ENCODE results near the gene GCLM. TPM values are rescaled to one million over a fixed set of nuclear protein-coding genes. Genes with fewer than 3 reads are reported as not detected.
"Not testable (repeated sequence)": the region's sequence is repeated elsewhere in the genome, so short reads cannot be mapped to it uniquely, and the experiment has no call there.

GCLM gene
- total and polyA plus RNA-seq, 2 experiments from 2014 or later: 1.5 to 11.1 TPM

DNA sequence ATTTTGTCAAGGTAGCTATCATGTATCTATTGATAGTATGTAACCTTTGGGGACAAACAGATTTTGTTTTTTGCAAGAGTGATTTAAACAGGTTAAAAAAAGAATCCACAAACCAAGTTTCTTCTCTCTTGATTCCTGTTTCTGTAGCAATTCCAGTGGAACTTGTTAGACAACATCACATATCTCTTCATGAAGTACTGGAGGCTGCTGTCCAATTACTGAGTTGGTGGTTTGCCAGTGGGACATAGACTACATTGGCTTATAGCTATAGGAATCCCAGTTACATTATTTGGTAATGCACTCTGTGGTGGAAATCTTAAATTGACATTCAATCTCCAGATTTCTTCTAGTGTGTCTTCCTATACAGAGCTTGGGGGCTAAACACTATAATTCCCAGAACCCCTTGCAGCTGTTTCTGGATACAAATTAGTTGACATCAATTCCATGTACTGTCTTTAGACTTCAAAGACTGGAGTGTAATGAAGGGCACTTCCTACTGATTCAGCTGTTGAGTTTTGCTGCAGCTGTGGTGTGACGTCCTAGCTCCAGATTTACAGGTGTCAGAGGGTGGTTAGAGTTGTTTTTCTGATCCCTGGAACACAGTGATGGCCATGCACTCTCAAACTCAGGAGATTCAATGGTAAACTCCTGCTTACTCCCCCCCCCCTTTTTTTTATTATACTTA is 29.4 kb upstream of the GCLM start:
- H3K36me3 ChIP-seq: no peaks in the 10 kb centered on the region
- H3K27ac ChIP-seq: no peak overlapping the region
- H3K27me3 ChIP-seq: no peaks in the 10 kb centered on the region
- no peak overlapping the region for H3K4me3 ChIP-seq
- no peaks in the 10 kb centered on the region for H3K9me3 ChIP-seq (ENCODE audit: low read depth)
- peak in 1 of 2 donors; percentile 26 for DNase-seq (ENCODE audit: low read depth in 1 of 2, low spot score in 1 of 2)
- TF ChIP-seq, protein P1, sequence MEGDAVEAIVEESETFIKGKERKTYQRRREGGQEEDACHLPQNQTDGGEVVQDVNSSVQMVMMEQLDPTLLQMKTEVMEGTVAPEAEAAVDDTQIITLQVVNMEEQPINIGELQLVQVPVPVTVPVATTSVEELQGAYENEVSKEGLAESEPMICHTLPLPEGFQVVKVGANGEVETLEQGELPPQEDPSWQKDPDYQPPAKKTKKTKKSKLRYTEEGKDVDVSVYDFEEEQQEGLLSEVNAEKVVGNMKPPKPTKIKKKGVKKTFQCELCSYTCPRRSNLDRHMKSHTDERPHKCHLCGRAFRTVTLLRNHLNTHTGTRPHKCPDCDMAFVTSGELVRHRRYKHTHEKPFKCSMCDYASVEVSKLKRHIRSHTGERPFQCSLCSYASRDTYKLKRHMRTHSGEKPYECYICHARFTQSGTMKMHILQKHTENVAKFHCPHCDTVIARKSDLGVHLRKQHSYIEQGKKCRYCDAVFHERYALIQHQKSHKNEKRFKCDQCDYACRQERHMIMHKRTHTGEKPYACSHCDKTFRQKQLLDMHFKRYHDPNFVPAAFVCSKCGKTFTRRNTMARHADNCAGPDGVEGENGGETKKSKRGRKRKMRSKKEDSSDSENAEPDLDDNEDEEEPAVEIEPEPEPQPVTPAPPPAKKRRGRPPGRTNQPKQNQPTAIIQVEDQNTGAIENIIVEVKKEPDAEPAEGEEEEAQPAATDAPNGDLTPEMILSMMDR (IDR thresholded peaks at IDR 0.05; ENCODE audit: low read depth, low read length): no peak
- no peaks in the 10 kb centered on the region for H3K4me1 ChIP-seq (ENCODE audit: low read depth)

DNA sequence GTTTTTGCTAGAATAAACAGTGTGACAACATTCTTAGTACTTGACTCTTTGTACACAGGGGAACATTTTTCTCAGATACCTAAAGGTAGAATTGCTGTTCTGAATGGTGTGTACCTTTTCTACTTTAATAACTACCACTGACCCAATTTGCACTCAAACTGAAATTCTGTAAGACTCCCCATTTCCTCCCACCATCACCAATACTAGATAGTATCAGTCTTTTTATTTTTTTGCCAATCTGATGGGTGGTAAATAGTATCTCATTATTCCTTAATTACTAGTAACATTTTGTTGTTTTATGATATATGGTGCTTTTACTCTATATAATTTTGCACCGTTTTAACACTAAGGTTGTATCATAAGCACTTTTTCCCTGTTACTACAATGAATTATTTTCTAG is 28.8 kb upstream of the GCLM start:
- TF ChIP-seq, protein P1 (IDR thresholded peaks at IDR 0.05; ENCODE audit: low read depth, low read length): no peak
- H3K4me3 ChIP-seq: no peak overlapping the region
- no peaks in the 10 kb centered on the region for H3K27me3 ChIP-seq
- no peak overlapping the region for H3K27ac ChIP-seq
- no peaks in the 10 kb centered on the region for H3K4me1 ChIP-seq (ENCODE audit: low read depth)
- no peak for DNase-seq (ENCODE audit: low read depth in 1 of 2, low spot score in 1 of 2)
- no peaks in the 10 kb centered on the region for H3K36me3 ChIP-seq
- H3K9me3 ChIP-seq (ENCODE audit: low read depth): no peaks in the 10 kb centered on the region

DNA sequence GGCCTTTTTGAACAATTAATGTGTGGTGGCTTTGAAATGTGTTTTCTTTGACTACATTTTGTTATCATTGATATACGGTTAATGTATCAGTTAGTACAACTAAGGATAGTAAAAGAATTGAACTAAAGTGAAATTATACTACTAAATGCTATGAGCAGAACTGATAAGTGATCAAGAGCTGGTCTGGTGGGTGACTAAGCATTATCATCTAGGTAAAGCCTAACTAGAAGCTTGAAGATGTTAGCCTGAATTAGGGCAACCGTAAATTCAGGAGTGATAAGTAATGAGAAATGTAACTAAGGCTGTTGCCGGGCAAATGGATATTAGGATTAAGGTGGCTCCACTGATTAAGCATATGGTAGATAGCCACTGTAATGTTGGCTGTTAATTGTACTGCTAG is 16.0 kb upstream of the GCLM start:
- TF ChIP-seq, protein P1 (IDR thresholded peaks at IDR 0.05; ENCODE audit: low read depth, low read length): no peak
- H3K4me1 ChIP-seq (ENCODE audit: low read depth): no peaks in the 10 kb centered on the region
- no peak overlapping the region for H3K27ac ChIP-seq
- no peaks in the 10 kb centered on the region for H3K27me3 ChIP-seq
- H3K36me3 ChIP-seq: no peaks in the 10 kb centered on the region
- H3K9me3 ChIP-seq (ENCODE audit: low read depth): no peaks in the 10 kb centered on the region
- DNase-seq (ENCODE audit: low read depth in 1 of 2, low spot score in 1 of 2): no peak
- H3K4me3 ChIP-seq: no peak overlapping the region

DNA sequence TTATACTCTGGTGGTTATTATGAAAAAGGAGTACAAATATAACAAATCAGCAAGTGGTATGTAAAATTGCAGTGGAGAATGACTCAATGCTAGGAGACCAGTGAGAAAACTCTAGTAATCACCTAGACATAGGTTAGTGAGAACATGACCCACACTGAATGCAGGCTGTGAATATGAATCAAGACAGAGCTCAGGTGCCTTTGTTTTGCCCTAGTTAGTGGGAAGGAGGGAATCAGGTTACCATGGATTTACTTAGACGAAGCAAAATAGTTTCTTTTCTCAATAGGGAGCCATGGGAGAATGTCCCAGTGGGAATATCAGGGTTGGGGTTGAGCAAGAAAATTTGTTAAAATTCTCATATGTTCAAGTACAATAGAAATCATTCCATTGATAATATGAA is 10.6 kb upstream of the GCLM start:
- no peak for DNase-seq (ENCODE audit: low read depth in 1 of 2, low spot score in 1 of 2)
- TF ChIP-seq, protein P1 (IDR thresholded peaks at IDR 0.05; ENCODE audit: low read depth, low read length): no peak
- H3K4me3 ChIP-seq: no peak overlapping the region
- H3K4me1 ChIP-seq (ENCODE audit: low read depth): no peaks in the 10 kb centered on the region
- H3K36me3 ChIP-seq: no peaks in the 10 kb centered on the region
- no peak overlapping the region for H3K27ac ChIP-seq
- no peaks in the 10 kb centered on the region for H3K27me3 ChIP-seq
- H3K9me3 ChIP-seq (ENCODE audit: low read depth): no peaks in the 10 kb centered on the region

DNA sequence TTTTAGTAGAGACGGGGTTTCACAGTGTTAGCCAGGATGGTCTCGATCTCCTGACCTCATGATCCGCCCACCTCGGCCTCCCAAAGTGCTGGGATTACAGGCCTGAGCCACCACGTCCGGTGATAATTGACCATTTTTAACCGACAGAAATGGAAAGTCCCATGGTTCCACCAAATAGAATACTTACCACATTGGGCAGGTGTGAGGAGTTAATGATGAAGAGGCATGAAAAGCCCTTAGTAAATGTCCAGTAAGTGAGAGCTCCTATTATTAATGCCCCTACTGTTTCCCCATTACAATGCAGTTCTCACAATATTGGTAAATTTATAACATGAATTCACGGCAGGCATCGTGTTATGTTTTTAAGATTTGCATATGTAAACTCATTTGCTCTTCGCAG is 8.1 kb upstream of the GCLM start:
- H3K27ac ChIP-seq: no peak overlapping the region
- no peak overlapping the region for H3K4me3 ChIP-seq
- no peaks in the 10 kb centered on the region for H3K36me3 ChIP-seq
- TF ChIP-seq, protein P1 (IDR thresholded peaks at IDR 0.05; ENCODE audit: low read depth, low read length): no peak
- DNase-seq (ENCODE audit: low read depth in 1 of 2, low spot score in 1 of 2): no peak
- H3K9me3 ChIP-seq (ENCODE audit: low read depth): no peaks in the 10 kb centered on the region
- H3K4me1 ChIP-seq (ENCODE audit: low read depth): no peaks in the 10 kb centered on the region
- no peaks in the 10 kb centered on the region for H3K27me3 ChIP-seq

DNA sequence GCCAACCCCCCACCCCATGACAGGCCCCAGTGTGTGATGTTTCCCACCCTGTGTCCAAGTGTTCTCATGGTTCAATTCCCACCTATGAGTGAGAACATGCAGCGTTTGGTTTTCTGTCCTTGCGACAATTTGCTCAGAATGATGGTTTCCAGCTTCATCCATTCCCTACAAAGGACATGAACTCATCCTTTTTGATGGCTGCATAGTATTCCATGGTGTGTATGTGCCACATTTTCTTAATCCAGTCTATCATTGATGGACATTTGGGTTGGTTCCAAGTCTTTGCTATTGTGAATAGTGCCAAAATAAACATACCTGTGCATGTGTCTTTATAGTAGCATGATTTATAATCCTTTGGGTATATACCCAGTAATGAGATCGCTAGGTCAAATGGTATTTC is 1.6 kb upstream of the GCLM start:
- H3K36me3 ChIP-seq; H3K9me3 ChIP-seq (ENCODE audit: low read depth); DNase-seq (ENCODE audit: low read depth in 1 of 2, low spot score in 1 of 2); H3K4me3 ChIP-seq; H3K27ac ChIP-seq; H3K4me1 ChIP-seq (ENCODE audit: low read depth): not testable (repeated sequence)
- H3K27me3 ChIP-seq: peaks cover 11% of the 10 kb centered on the region
